NCI-H1436 treated with DMSO at 0.1 percent for 48 hours (cell line): ENCODE measurements around the gene PNKD.

Experiments used
- DNase-seq: peaks from one replicate; lab custom pipeline; 2025; lab: John Stamatoyannopoulos, UW

PNKD gene

GRCh38 chr2:218343591-218343990, 73.3 kb downstream of the PNKD start:
- no peak for DNase-seq

GRCh38 chr2:218344090-218344754, 73.9 kb downstream of the PNKD start:
- no peak for DNase-seq

GRCh38 chr2:218344755-218345417, 74.6 kb downstream of the PNKD start:
- DNase-seq = no peak

- DNase-seq = no peak
Observed at GRCh38 chr2:218345491-218346236, 75.3 kb downstream of the PNKD start.

- DNase-seq = no peak
Observed at GRCh38 chr2:218347172-218347571, 76.9 kb downstream of the PNKD start.

- no peak for DNase-seq
Observed at GRCh38 chr2:218354045-218354444, 83.7 kb downstream of the PNKD start.

GRCh38 chr2:218354850-218355443, 84.6 kb downstream of the PNKD start:
- no peak for DNase-seq

- no peak for DNase-seq
Observed at GRCh38 chr2:218357236-218358177, 87.2 kb downstream of the PNKD start.

- no peak for DNase-seq
Observed at GRCh38 chr2:218360453-218360852, 90.1 kb downstream of the PNKD start.

GRCh38 chr2:218362606-218363005, 92.3 kb downstream of the PNKD start:
- DNase-seq = no peak

- no peak for DNase-seq
Observed at GRCh38 chr2:218363736-218364135, 93.4 kb downstream of the PNKD start.

- no peak for DNase-seq
Observed at GRCh38 chr2:218364196-218364595, 93.9 kb downstream of the PNKD start.

GRCh38 chr2:218366621-218367414, 96.5 kb downstream of the PNKD start:
- DNase-seq = no peak

- no peak for DNase-seq
Observed at GRCh38 chr2:218367415-218368149, 97.3 kb downstream of the PNKD start.

- DNase-seq = no peak
Observed at GRCh38 chr2:218368150-218368528, 97.8 kb downstream of the PNKD start.

- no peak for DNase-seq
Observed at GRCh38 chr2:218368621-218369153, 98.4 kb downstream of the PNKD start.

GRCh38 chr2:218369330-218369729, 99.0 kb downstream of the PNKD start:
- no peak for DNase-seq

- DNase-seq = no peak
Observed at GRCh38 chr2:218370410-218371063, 100.2 kb downstream of the PNKD start.

- DNase-seq = no peak
Observed at GRCh38 chr2:218371983-218372350, 101.6 kb downstream of the PNKD start.
